ENCODE results near the gene RELB.

RELB gene

DNA sequence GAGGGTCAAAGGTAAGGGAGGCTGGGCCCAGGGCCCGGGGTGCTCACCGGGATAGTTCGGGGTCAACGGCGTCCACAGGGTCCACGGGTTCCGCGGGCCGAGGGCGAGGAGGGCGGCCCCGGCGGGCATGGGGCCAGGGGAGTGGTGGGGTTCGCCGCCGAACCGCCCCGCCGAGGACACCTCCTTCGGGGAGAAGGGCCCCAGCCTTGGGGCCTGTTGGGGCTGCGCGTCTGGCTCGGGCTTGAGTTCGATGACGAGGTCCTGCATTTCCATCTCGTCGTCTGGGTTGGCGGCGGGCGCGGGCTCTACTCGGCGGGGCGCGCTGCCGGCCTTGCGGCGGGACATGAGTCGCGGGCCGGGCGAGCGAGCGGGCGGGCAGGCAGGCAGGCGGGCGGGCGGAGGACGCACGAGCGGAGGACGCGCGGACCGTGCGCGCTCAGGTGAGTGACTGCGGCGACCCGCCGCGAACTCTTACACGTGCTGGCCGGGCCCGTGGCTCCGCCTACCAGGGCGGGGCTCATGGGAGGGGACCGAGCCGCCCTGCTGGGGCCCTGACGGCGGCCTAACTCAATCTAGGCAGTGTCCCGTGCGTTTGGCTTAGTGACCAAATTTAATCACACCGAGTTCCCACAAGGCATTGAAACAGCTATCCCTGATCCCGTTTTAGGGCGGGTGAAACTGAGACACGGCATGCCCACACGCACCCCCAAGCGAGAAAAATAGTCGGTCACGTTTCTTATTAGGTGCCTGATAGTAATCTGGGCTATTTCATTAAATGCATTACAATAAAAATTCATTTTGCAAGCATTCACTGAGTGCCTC is 75.0 kb downstream of the RELB start, which contains the start of gene ZNF296:
Gene ZNF296, minus strand, starts transcription at position 450 of the 822 bp plus-strand sequence. Its CDS starts 105 bp downstream, at position 345.
- TF ChIP-seq POLR2AphosphoS5 (IDR thresholded peaks at IDR 0.05; ENCODE audit: low read depth, low read length), result no peak
- no peak for TF ChIP-seq TAF1 (IDR thresholded peaks at IDR 0.05; ENCODE audit: borderline replicate concordance, insufficient read depth, low read length)
- TF ChIP-seq SIN3A (IDR thresholded peaks at IDR 0.05; ENCODE audit: borderline replicate concordance, insufficient read depth, low read length), result no peak
- no peak for TF ChIP-seq FOXP2 (optimal IDR thresholded peaks at IDR 0.05; ENCODE audit: borderline replicate concordance, extremely low read depth, extremely low read length, insufficient read depth)
- TF ChIP-seq REST (IDR thresholded peaks at IDR 0.05; ENCODE audit: insufficient read depth in 1 of 2, low read depth in 2 of 2, low read length in 2 of 2), result no peak

DNA sequence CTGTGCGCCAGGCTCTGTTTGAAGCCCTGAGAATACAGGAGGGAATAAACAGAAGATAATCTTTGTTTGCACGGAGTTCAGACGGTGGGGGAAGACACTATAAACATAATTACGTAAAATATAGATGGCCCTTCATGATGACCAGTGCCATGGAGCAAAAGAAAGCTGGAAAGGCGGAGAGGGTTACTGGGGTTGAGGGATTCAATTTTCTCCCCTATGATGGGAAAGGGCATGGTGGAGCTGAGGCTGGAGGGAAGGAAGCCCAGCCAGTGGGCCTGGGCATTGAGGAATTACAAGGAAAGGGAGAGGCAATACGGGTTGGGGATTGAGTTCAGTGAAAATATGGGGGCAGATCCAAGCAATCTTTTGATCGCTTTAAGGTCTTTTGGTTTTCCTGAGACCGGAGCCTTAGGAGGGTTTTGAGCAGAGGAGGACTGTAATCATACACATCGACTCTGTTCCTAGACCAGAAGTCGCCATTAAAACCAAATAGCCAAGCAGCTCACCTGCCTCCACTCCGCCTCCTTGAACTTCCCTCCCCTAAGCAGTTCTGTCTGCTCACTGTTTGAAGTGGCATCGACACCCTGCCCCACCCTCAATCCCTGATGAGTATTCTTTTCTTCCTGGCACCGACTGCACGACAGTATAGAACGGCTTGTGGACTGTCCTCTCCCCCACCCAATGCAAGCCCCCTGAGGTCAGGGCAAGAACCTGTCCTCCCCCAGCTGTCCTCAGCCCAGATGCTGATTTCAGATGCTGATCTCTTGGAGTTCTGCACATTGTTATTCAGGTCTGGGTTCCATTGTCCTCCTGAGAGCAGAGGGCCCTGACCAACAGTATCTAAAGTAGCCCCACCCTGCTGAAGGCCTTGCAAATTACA is 75.8 kb downstream of the RELB start:
- TF ChIP-seq TAF1 (IDR thresholded peaks at IDR 0.05; ENCODE audit: borderline replicate concordance, insufficient read depth, low read length) (no peak), POLR2AphosphoS5 (IDR thresholded peaks at IDR 0.05; ENCODE audit: low read depth, low read length) (no peak), SIN3A (IDR thresholded peaks at IDR 0.05; ENCODE audit: borderline replicate concordance, insufficient read depth, low read length) (no peak), FOXP2 (optimal IDR thresholded peaks at IDR 0.05; ENCODE audit: borderline replicate concordance, extremely low read depth, extremely low read length, insufficient read depth) (no peak), REST (IDR thresholded peaks at IDR 0.05; ENCODE audit: insufficient read depth in 1 of 2, low read depth in 2 of 2, low read length in 2 of 2) (no peak)

GRCh38 chr19:45078390-45079062 is 77.3 kb downstream of the RELB start:
- TF ChIP-seq POLR2AphosphoS5 (IDR thresholded peaks at IDR 0.05; ENCODE audit: low read depth, low read length) (no peak), FOXP2 (optimal IDR thresholded peaks at IDR 0.05; ENCODE audit: borderline replicate concordance, extremely low read depth, extremely low read length, insufficient read depth) (no peak), REST (IDR thresholded peaks at IDR 0.05; ENCODE audit: insufficient read depth in 1 of 2, low read depth in 2 of 2, low read length in 2 of 2) (no peak), TAF1 (IDR thresholded peaks at IDR 0.05; ENCODE audit: borderline replicate concordance, insufficient read depth, low read length) (no peak), SIN3A (IDR thresholded peaks at IDR 0.05; ENCODE audit: borderline replicate concordance, insufficient read depth, low read length) (no peak)

DNA sequence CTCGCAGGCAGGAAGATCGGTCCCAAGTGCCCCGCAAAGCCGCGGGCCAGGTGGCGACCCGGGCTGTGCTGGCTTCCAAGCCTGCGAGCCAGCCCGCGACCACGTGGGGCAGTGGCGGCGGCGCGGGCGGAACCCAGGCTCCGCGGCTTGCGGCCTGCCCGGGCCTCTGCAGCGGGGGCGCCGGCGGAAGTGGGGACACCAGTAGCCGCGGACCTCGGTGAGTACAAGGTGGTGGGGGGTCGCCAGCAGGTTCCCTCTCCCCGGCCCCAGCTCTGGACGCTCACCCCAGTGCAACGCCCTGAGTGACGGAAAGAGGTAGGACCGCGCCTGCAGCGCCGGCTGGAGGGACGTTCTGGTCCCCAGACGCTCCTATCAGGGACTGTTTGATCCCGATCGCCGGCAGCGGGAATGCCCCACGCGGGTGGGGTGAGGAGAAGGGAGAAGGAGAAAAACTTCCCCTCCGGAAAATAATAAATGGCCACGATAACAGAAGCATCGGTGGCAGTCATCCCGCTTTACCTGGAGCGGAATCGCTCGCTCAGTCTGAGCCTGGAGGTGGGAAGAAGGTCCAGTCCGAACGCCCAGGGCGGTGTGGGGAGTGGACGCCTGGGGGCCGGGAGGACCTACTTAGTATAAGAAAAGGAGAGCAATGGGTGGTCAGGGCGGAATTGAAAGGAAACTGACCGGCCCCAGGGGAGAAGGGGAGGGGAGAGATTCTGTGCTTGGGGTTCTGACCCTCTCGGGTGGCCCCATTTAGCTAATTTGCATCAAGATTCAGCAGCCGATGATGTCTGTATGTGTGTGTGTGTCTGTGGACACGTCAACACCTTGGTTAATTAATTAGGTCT is 78.0 kb downstream of the RELB start, which contains the start of gene GEMIN7:
Gene GEMIN7, plus strand, starts transcription at position 198 of the 848 bp plus-strand sequence. CDS start 10,855 bp downstream, outside the sequence.
- TF ChIP-seq POLR2AphosphoS5 (IDR thresholded peaks at IDR 0.05; ENCODE audit: low read depth, low read length) (peak; percentile 75), TAF1 (IDR thresholded peaks at IDR 0.05; ENCODE audit: borderline replicate concordance, insufficient read depth, low read length) (peak; percentile 96), SIN3A (IDR thresholded peaks at IDR 0.05; ENCODE audit: borderline replicate concordance, insufficient read depth, low read length) (no peak), FOXP2 (optimal IDR thresholded peaks at IDR 0.05; ENCODE audit: borderline replicate concordance, extremely low read depth, extremely low read length, insufficient read depth) (peak; percentile 79), REST (IDR thresholded peaks at IDR 0.05; ENCODE audit: insufficient read depth in 1 of 2, low read depth in 2 of 2, low read length in 2 of 2) (peak in 1 of 2 experiments; percentile 72; a peak in 2 of 4 replicates)

All from PFSK-1 (cell line).